ENCODE measurements around the gene GALNT12. TPM values are rescaled to one million over a fixed set of nuclear protein-coding genes. Genes with fewer than 3 reads are reported as not detected.

GALNT12 gene
- total RNA-seq, 1 experiment from 2014 or later = 34.7 TPM

GRCh38 chr9:98899408-98900056 lies 92.1 kb downstream of the GALNT12 start:
- no peak for DNase-seq (ENCODE audit: low read depth, low spot score)
- in situ Hi-C loops (cut with HindIII; ENCODE audit: low pct_unique_long_range_greater_than_20kb, low sequenced_read_pairs) = no loop called here

Other genes starting within 250 kb of the GALNT12 start
- 0.29 and 0.50 TPM in 2 replicates for gene GABBR2, start 98.7 kb upstream of the GALNT12 start, total RNA-seq (2014; rRNA removed; shearing (Covaris generic))
- 16.4 and 16.9 TPM in 2 replicates for gene ANKS6, start 11.1 kb upstream of the GALNT12 start, total RNA-seq (2014; rRNA removed; shearing (Covaris generic))
- gene COL15A1, start 136.2 kb downstream of the GALNT12 start, total RNA-seq (2014; rRNA removed; shearing (Covaris generic)) = 0.77 and 0.88 TPM in 2 replicates

All from SK-MEL-5 (cell line).